Measurements from ENCODE around the gene PXT1.

PXT1 gene

DNA sequence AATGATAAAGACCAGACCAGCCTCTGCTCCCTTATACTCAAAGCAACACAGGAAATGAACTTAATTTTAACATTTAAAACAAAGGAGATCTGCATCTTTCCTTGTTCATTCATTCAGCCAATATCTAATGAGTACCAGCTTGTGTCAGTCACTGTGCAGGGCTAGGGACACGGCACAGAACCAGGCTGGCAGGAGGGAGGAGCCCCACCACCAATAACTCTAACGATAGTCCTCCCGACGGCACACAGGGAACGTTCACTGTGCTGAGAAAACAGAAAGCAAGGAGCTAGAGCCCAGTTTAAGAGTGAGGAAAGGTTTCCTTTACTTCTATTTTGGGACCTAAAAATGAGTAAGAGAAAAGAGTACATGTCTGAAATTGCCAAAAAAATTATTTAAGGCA lies 65.1 kb downstream of the PXT1 start:
- no peak overlapping the region for H3K9ac ChIP-seq

DNA sequence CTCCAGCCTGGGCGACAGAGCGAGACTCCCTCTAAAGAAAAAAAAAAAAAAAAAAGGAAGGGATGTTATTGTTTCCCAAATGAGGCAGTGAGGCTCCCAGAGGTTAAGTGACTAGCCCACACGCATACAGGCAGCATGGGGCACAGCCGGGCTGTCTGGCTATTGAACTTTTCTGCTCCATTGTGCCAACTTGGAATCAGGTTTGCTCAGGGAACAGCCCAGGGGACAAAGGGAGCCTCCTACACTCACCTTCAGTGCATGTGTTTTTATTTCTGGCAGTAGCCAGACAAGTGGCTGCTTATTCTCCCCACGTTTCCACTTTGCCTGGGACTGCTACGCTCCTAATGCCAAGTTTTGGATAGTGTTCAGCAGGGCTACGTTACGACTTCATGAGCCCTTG lies 65.9 kb downstream of the PXT1 start:
- Histone ChIP-seq H3K79me2 (no peaks in the 10 kb centered on the region), H3K4me2 (ENCODE audit: low read length) (no peak overlapping the region), H3K27ac (no peak overlapping the region), H3K4me1 (no peaks in the 10 kb centered on the region), H2AFZ (no peak overlapping the region), H3K27me3 (ENCODE audit: control insufficient read depth, insufficient read depth, low read length) (no peaks in the 10 kb centered on the region), H3K9me3 (ENCODE audit: control insufficient read depth, low read length) (no peaks in the 10 kb centered on the region), H3K4me3 (ENCODE audit: low read depth, low read length) (no peak overlapping the region), H3K36me3 (ENCODE audit: control insufficient read depth, insufficient read depth, low read length) (no peaks in the 10 kb centered on the region), H3K9ac (no peak overlapping the region)
- TF ChIP-seq CTCF (IDR thresholded peaks at IDR 0.05) = no peak

More for the DNA sequence above, 65.1 kb downstream of the PXT1 start:
- Histone ChIP-seq H3K4me1 (no peaks in the 10 kb centered on the region), H3K9me3 (ENCODE audit: control insufficient read depth, low read length) (no peaks in the 10 kb centered on the region), H2AFZ (no peak overlapping the region), H3K27ac (no peak overlapping the region), H3K4me2 (ENCODE audit: low read length) (no peak overlapping the region), H3K4me3 (ENCODE audit: low read depth, low read length) (no peak overlapping the region), H3K79me2 (no peaks in the 10 kb centered on the region), H3K36me3 (ENCODE audit: control insufficient read depth, insufficient read depth, low read length) (no peaks in the 10 kb centered on the region), H3K27me3 (ENCODE audit: control insufficient read depth, insufficient read depth, low read length) (no peaks in the 10 kb centered on the region)
- no peak for TF ChIP-seq CTCF (IDR thresholded peaks at IDR 0.05)

- Histone ChIP-seq H3K36me3 (ENCODE audit: control insufficient read depth, insufficient read depth, low read length) (no peaks in the 10 kb centered on the region), H3K27me3 (ENCODE audit: control insufficient read depth, insufficient read depth, low read length) (no peaks in the 10 kb centered on the region), H3K9ac (no peak overlapping the region), H3K9me3 (ENCODE audit: control insufficient read depth, low read length) (no peaks in the 10 kb centered on the region), H3K79me2 (no peaks in the 10 kb centered on the region), H3K4me3 (ENCODE audit: low read depth, low read length) (no peak overlapping the region), H3K27ac (no peak overlapping the region), H3K4me1 (no peaks in the 10 kb centered on the region), H2AFZ (no peak overlapping the region), H3K4me2 (ENCODE audit: low read length) (no peak overlapping the region)
- TF ChIP-seq CTCF (IDR thresholded peaks at IDR 0.05) = no peak
Observed at GRCh38 chr6:36376183-36376582, 66.5 kb downstream of the PXT1 start.

GRCh38 chr6:36375644-36376155 lies 67.0 kb downstream of the PXT1 start:
- TF ChIP-seq CTCF (IDR thresholded peaks at IDR 0.05) = no peak
- H3K4me1 ChIP-seq = no peaks in the 10 kb centered on the region
- no peak overlapping the region for H2AFZ ChIP-seq
- H3K79me2 ChIP-seq = no peaks in the 10 kb centered on the region
- no peak overlapping the region for H3K27ac ChIP-seq
- H3K36me3 ChIP-seq (ENCODE audit: control insufficient read depth, insufficient read depth, low read length) = no peaks in the 10 kb centered on the region
- H3K9ac ChIP-seq = no peak overlapping the region
- H3K4me3 ChIP-seq (ENCODE audit: low read depth, low read length) = no peak overlapping the region
- H3K27me3 ChIP-seq (ENCODE audit: control insufficient read depth, insufficient read depth, low read length) = no peaks in the 10 kb centered on the region
- no peaks in the 10 kb centered on the region for H3K9me3 ChIP-seq (ENCODE audit: control insufficient read depth, low read length)
- no peak overlapping the region for H3K4me2 ChIP-seq (ENCODE audit: low read length)

- Histone ChIP-seq H3K79me2 (no peaks in the 10 kb centered on the region), H3K27me3 (ENCODE audit: control insufficient read depth, insufficient read depth, low read length) (no peaks in the 10 kb centered on the region), H3K4me2 (ENCODE audit: low read length) (no peak overlapping the region), H3K36me3 (ENCODE audit: control insufficient read depth, insufficient read depth, low read length) (no peaks in the 10 kb centered on the region), H3K4me1 (no peaks in the 10 kb centered on the region), H3K9me3 (ENCODE audit: control insufficient read depth, low read length) (no peaks in the 10 kb centered on the region), H3K4me3 (ENCODE audit: low read depth, low read length) (no peak overlapping the region), H3K9ac (no peak overlapping the region), H3K27ac (no peak overlapping the region), H2AFZ (no peak overlapping the region)
- TF ChIP-seq CTCF (IDR thresholded peaks at IDR 0.05) = no peak
Observed at GRCh38 chr6:36374972-36375371, 67.7 kb downstream of the PXT1 start.
